Measurements from ENCODE around the gene SMIM10L2A. TPM values are rescaled to one million over a fixed set of nuclear protein-coding genes. Genes with fewer than 3 reads are reported as not detected.

SMIM10L2A gene
- total and polyA plus RNA-seq, 2 experiments from 2014 or later = 1.4 to 5.6 TPM

GRCh38 chrX:135435139-135435922 is 13.6 kb downstream of the SMIM10L2A start:
- no peak for DNase-seq (ENCODE audit: low spot score)

More at GRCh38 chrX:135435139-135435922, 13.6 kb downstream of the SMIM10L2A start:
- Histone ChIP-seq H3K27me3 (ENCODE audit: insufficient read depth) (no peaks in the 10 kb centered on the region), H4K20me1 (replicated peaks; ENCODE audit: insufficient read depth) (no peaks in the 10 kb centered on the region), H3F3A (replicated peaks; ENCODE audit: low read depth) (no peaks in the 10 kb centered on the region), H3K27ac (ENCODE audit: low read depth) (no peak overlapping the region), H3K9me2 (ENCODE audit: insufficient read depth) (no peaks in the 10 kb centered on the region), H3K4me2 (no peak overlapping the region), H3K36me3 (ENCODE audit: insufficient read depth) (no peaks in the 10 kb centered on the region), H3K4me3 (no peak overlapping the region), H3K4me1 (ENCODE audit: insufficient read depth) (no peaks in the 10 kb centered on the region), H2AFZ (no peak overlapping the region), H3K79me2 (replicated peaks; ENCODE audit: insufficient read depth) (no peaks in the 10 kb centered on the region)
- no peak for TF ChIP-seq EZH2phosphoT487 (IDR thresholded peaks at IDR 0.05; ENCODE audit: unreplicated experiment)
- TF ChIP-seq ZNF462 (CRISPR knock-in tag; IDR thresholded peaks at IDR 0.05) = no peak
- no peak for TF ChIP-seq CTCF (conservative IDR thresholded peaks at IDR 0.05; ENCODE audit: low read depth in 2 of 2)
- TF ChIP-seq NANOG (IDR thresholded peaks at IDR 0.05; ENCODE audit: borderline replicate concordance) = no peak
- no peak for TF ChIP-seq ZNF331 (CRISPR knock-in tag; IDR thresholded peaks at IDR 0.05; ENCODE audit: low read depth)
- TF ChIP-seq CREB1 (CRISPR knock-in tag; IDR thresholded peaks at IDR 0.05; ENCODE audit: low read depth) = no peak
- H3K36me3 Mint-ChIP-seq (ENCODE audit: low read depth) = no peaks in the 10 kb centered on the region
- H3K4me1 Mint-ChIP-seq = peaks cover 2% of the 10 kb centered on the region; the same call in 1 of the 3 replicates
- ATAC-seq = no peak
- peaks cover 11% of the 10 kb centered on the region for H3K27me3 Mint-ChIP-seq (ENCODE audit: insufficient read depth, low read depth, poor library complexity)
- H3K27ac Mint-ChIP-seq = no peak overlapping the region
- no peak overlapping the region for H3K4me3 Mint-ChIP-seq
- no peaks in the 10 kb centered on the region; the same call in 2 of the 3 replicates for H3K9me3 Mint-ChIP-seq

All from GM23338 (cell line).